Cardiac fibroblast (primary cell): ENCODE data around the gene PLD2.
"Not testable (repeated sequence)": the region's sequence is repeated elsewhere in the genome, so short reads cannot be mapped to it uniquely, and the experiment has no call there.

Source experiments
- DNase-seq, 2 donors: peaks; one replicate each; pipeline versions ENCODE4 v3.0.0 to v3.0.0-alpha.2; 2010; ENCODE audit warnings: low read depth in 2 of 2
- H3K4me3 ChIP-seq, 2 donors: replicated peaks in 1 of 2; 1 replicate in 1 of 2; 2 replicates in 1 of 2; pipeline ENCODE4 v1.5.1; 2011; ENCODE audit warnings: low read depth in 2 of 2, low read length in 2 of 2, mild to moderate bottlenecking in 2 of 2, moderate library complexity in 1 of 2
- CTCF ChIP-seq: IDR thresholded peaks from one replicate; pipeline ENCODE4 v1.5.1; 2011; ENCODE audit warnings: low read depth, mild to moderate bottlenecking, low read length, inconsistent platforms

PLD2 gene

GRCh38 chr17:4856271-4856936 is 49.5 kb downstream of the PLD2 start:
- no peak for TF ChIP-seq CTCF
- H3K4me3 ChIP-seq = no peak overlapping the region
- DNase-seq = no peak

- no peak for DNase-seq
- no peak overlapping the region for H3K4me3 ChIP-seq
- TF ChIP-seq CTCF = no peak
Measured at GRCh38 chr17:4856937-4857314, 50.0 kb downstream of the PLD2 start.

GRCh38 chr17:4857347-4857746 is 50.4 kb downstream of the PLD2 start:
- not testable (repeated sequence) for DNase-seq, H3K4me3 ChIP-seq

- peak; percentile 43 to 70 for DNase-seq
- TF ChIP-seq CTCF = no peak
- H3K4me3 ChIP-seq = no peak overlapping the region
Measured at GRCh38 chr17:4858068-4858881, 51.3 kb downstream of the PLD2 start.

- no peak overlapping the region for H3K4me3 ChIP-seq
- DNase-seq = peak; percentile 38 to 47
- TF ChIP-seq CTCF = no peak
Measured at GRCh38 chr17:4858882-4859260, 51.9 kb downstream of the PLD2 start.

GRCh38 chr17:4859816-4860625 is 53.1 kb downstream of the PLD2 start:
- peak in 1 of 2 donors; percentile 51 for DNase-seq
- no peak overlapping the region for H3K4me3 ChIP-seq
- TF ChIP-seq CTCF = no peak

GRCh38 chr17:4860651-4861050 is 53.7 kb downstream of the PLD2 start:
- TF ChIP-seq CTCF = no peak
- H3K4me3 ChIP-seq = no peak overlapping the region
- no peak for DNase-seq
